ENCODE measurements around the gene UNC13D.

GRCh38 chr17:75821552-75821951, 22.7 kb downstream of the UNC13D start:
- TF ChIP-seq CTCF (IDR thresholded peaks at IDR 0.05), result no peak
- no peak for TF ChIP-seq POLR2A (IDR thresholded peaks at IDR 0.05)
